Progenitor cell of endocrine pancreas (in vitro differentiated cells): ENCODE results near the gene TMUB1. TPM values are rescaled to one million over a fixed set of nuclear protein-coding genes. Genes with fewer than 3 reads are reported as not detected.

Experiments
- DNase-seq: peaks from one replicate; pipeline ENCODE4 v3.0.0; 2021; ENCODE audit warnings: low spot score; ENCODE audit not compliant: unreplicated experiment
- H3K27ac Mint-ChIP-seq: 2 replicates; pipeline ENCODE4 v1.8.0; 2021; ENCODE audit warnings: mild to moderate bottlenecking, moderate library complexity, mixed read lengths
- H3K27me3 Mint-ChIP-seq: 2 replicates; pipeline ENCODE4 v1.8.0; 2021; ENCODE audit warnings: mixed read lengths
- H3K36me3 Mint-ChIP-seq: 2 replicates; pipeline ENCODE4 v1.8.0; 2022; ENCODE audit warnings: mixed read lengths; ENCODE audit not compliant: insufficient read depth
- H3K4me1 Mint-ChIP-seq: 2 replicates; pipeline ENCODE4 v1.8.0; 2021; ENCODE audit warnings: low read depth, mixed read lengths
- H3K4me3 Mint-ChIP-seq: 2 replicates; pipeline ENCODE4 v1.8.0; 2021; ENCODE audit warnings: low read depth, mild to moderate bottlenecking, moderate library complexity, mixed read lengths
- H3K9me3 Mint-ChIP-seq: 2 replicates; pipeline ENCODE4 v1.8.0; 2021; ENCODE audit warnings: low read depth, mixed read lengths
- CTCF ChIP-seq: fragments of 200-600 bp; sonication (generic); IDR thresholded peaks from one replicate; pipeline ENCODE4 v1.5.0; 2021; ENCODE audit warnings: antibody characterized with exemption, mild to moderate bottlenecking; ENCODE audit not compliant: unreplicated experiment
- total RNA-seq: library from RNA; stranded (reverse); gene quantifications from 2 replicates; pipeline ENCODE4 v1.2.1, GENCODE V29; 2021

Gene TMUB1
- total RNA-seq, 1 donor from 2014 or later = 48.6 TPM

GRCh38 chr7:151123158-151123821 lies 40.0 kb upstream of the TMUB1 start:
- Mint-ChIP-seq H3K4me3 (no peak overlapping the region), H3K27ac (no peak overlapping the region), H3K4me1 (peaks cover 7% of the 10 kb centered on the region), H3K36me3 (peaks cover 24% of the 10 kb centered on the region), H3K27me3 (peaks cover 3% of the 10 kb centered on the region), H3K9me3 (no peaks in the 10 kb centered on the region)
- TF ChIP-seq CTCF = no peak
- no peak for DNase-seq

DNA sequence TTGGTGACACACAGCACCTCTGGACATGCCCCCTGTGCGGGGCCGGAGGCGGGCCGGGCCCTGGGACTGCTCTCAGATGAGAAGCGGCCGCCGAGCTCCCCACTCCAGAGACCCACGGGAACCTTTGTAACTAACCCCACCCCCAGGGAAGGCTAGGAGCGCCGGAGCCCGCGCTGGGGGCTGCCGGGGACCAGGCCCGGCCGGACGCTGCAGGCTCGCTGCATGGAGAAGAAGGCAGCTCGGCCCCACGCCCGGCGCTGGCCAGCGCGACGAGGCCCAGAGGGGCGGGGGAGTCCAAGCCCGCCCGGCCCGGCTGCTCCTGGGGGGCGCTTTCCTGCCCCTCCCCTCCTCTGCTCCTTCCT lies 39.5 kb upstream of the TMUB1 start:
- Mint-ChIP-seq H3K4me1 (peaks cover 7% of the 10 kb centered on the region), H3K27me3 (peaks cover 3% of the 10 kb centered on the region), H3K9me3 (no peaks in the 10 kb centered on the region), H3K27ac (no peak overlapping the region), H3K4me3 (no peak overlapping the region), H3K36me3 (peaks cover 24% of the 10 kb centered on the region)
- TF ChIP-seq CTCF = no peak
- DNase-seq = no peak

DNA sequence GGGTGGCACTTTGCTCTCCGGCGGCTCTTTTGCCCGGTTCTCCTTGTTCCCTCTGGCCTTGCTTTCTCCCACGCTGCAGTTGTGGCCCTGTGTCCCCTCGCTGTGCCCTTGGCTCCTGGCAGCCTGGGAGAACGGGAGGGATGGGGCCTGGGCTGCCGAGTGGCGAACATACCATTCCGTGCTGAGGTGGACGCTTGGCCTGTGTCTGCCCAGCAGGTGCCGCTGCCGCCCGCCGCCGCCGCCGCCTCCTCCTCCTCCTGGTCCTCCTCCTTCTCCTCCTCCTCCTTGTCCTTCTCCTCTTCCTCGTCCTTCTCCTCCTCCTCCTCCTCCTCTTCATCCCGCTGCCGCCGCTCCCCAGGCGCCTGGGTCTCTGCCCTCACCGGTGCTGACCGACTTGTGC lies 39.0 kb upstream of the TMUB1 start:
- peak; percentile 16 for TF ChIP-seq CTCF
- Mint-ChIP-seq H3K27me3 (no peaks in the 10 kb centered on the region), H3K9me3 (no peaks in the 10 kb centered on the region), H3K4me3 (no peak overlapping the region), H3K4me1 (peaks cover 7% of the 10 kb centered on the region), H3K36me3 (peaks cover 24% of the 10 kb centered on the region), H3K27ac (no peak overlapping the region)
- no peak for DNase-seq

- H3K9me3 Mint-ChIP-seq = no peaks in the 10 kb centered on the region
- no peaks in the 10 kb centered on the region for H3K27me3 Mint-ChIP-seq
- no peak overlapping the region for H3K4me3 Mint-ChIP-seq
- no peak for DNase-seq
- no peak for TF ChIP-seq CTCF
- H3K27ac Mint-ChIP-seq = no peak overlapping the region
- peaks cover 24% of the 10 kb centered on the region for H3K36me3 Mint-ChIP-seq
- H3K4me1 Mint-ChIP-seq = peaks cover 7% of the 10 kb centered on the region
These were observed 38.3 kb upstream of the TMUB1 start for GRCh38 chr7:151121380-151122170.

- Mint-ChIP-seq H3K27me3 (peaks cover under 1% of the 10 kb centered on the region), H3K4me3 (no peak overlapping the region), H3K4me1 (peaks cover 5% of the 10 kb centered on the region), H3K9me3 (no peaks in the 10 kb centered on the region), H3K27ac (no peak overlapping the region), H3K36me3 (peaks cover 24% of the 10 kb centered on the region)
- no peak for DNase-seq
- no peak for TF ChIP-seq CTCF
These were observed 37.6 kb upstream of the TMUB1 start for GRCh38 chr7:151120896-151121295.
